ENCODE results near the gene MICAL1. TPM values are rescaled to one million over a fixed set of nuclear protein-coding genes. Genes with fewer than 3 reads are reported as not detected.

Gene MICAL1
- total RNA-seq, 1 donor from 2014 or later: 50.6 TPM

- H3K27ac Mint-ChIP-seq: no peak overlapping the region
- Histone ChIP-seq H3K4me3 (peak overlapping the region; percentile 95), H3K36me3 (no peaks in the 10 kb centered on the region), H3K27me3 (no peaks in the 10 kb centered on the region), H4K20me1 (ENCODE audit: low read depth) (peaks cover 3% of the 10 kb centered on the region), H3K4me1 (peaks cover 17% of the 10 kb centered on the region), H3K79me2 (ENCODE audit: low read depth) (peaks cover 24% of the 10 kb centered on the region), H2AFZ (replicated peaks) (no peak overlapping the region), H3K4me2 (peak overlapping the region; percentile 93), H3K9ac (no peak overlapping the region), H3K27ac (no peak overlapping the region), H3F3A (ENCODE audit: low read depth) (peaks cover 40% of the 10 kb centered on the region), H3K9me3 (ENCODE audit: low read depth) (no peaks in the 10 kb centered on the region)
- H3K36me3 Mint-ChIP-seq: peaks cover 5% of the 10 kb centered on the region
- DNase-seq (ENCODE audit: low spot score): no peak
- peak overlapping the region; percentile 78 for H3K4me3 Mint-ChIP-seq
- TF ChIP-seq EZH2phosphoT487 (IDR thresholded peaks at IDR 0.05) (no peak), CTCF (IDR thresholded peaks at IDR 0.05) (no peak), EZH2 (IDR thresholded peaks at IDR 0.05) (no peak)
- peaks cover 13% of the 10 kb centered on the region for H3K27me3 Mint-ChIP-seq (ENCODE audit: insufficient read depth, low read depth)
- H3K9me3 Mint-ChIP-seq: no peaks in the 10 kb centered on the region
- H3K4me1 Mint-ChIP-seq: peaks cover 30% of the 10 kb centered on the region
Measured at GRCh38 chr6:109453594-109454495, 1.7 kb downstream of the MICAL1 start.

GRCh38 chr6:109453156-109453555 lies 2.4 kb downstream of the MICAL1 start:
- Histone ChIP-seq H2AFZ (replicated peaks) (no peak overlapping the region), H4K20me1 (ENCODE audit: low read depth) (peaks cover 4% of the 10 kb centered on the region), H3K9ac (no peak overlapping the region), H3F3A (ENCODE audit: low read depth) (peaks cover 37% of the 10 kb centered on the region), H3K4me3 (no peak overlapping the region), H3K27me3 (no peaks in the 10 kb centered on the region), H3K27ac (no peak overlapping the region), H3K4me2 (no peak overlapping the region), H3K4me1 (peaks cover 15% of the 10 kb centered on the region), H3K9me3 (ENCODE audit: low read depth) (no peaks in the 10 kb centered on the region), H3K79me2 (ENCODE audit: low read depth) (peaks cover 24% of the 10 kb centered on the region), H3K36me3 (no peaks in the 10 kb centered on the region)
- Mint-ChIP-seq H3K27ac (no peak overlapping the region), H3K4me1 (peaks cover 28% of the 10 kb centered on the region), H3K4me3 (peak overlapping the region; percentile 78), H3K36me3 (peaks cover 5% of the 10 kb centered on the region), H3K9me3 (no peaks in the 10 kb centered on the region), H3K27me3 (ENCODE audit: insufficient read depth, low read depth) (peaks cover 14% of the 10 kb centered on the region)
- DNase-seq (ENCODE audit: low spot score): no peak
- TF ChIP-seq CTCF (IDR thresholded peaks at IDR 0.05): no peak
- TF ChIP-seq EZH2 (IDR thresholded peaks at IDR 0.05): no peak
- TF ChIP-seq EZH2phosphoT487 (IDR thresholded peaks at IDR 0.05): no peak

GRCh38 chr6:109452181-109452580 lies 3.4 kb downstream of the MICAL1 start:
- peaks cover 18% of the 10 kb centered on the region for H3K4me1 Mint-ChIP-seq
- H3K9me3 Mint-ChIP-seq: no peaks in the 10 kb centered on the region
- DNase-seq (ENCODE audit: low spot score): no peak
- no peak overlapping the region for H3K27ac Mint-ChIP-seq
- Histone ChIP-seq H3F3A (ENCODE audit: low read depth) (peaks cover 29% of the 10 kb centered on the region), H3K9ac (no peak overlapping the region), H3K9me3 (ENCODE audit: low read depth) (no peaks in the 10 kb centered on the region), H2AFZ (replicated peaks) (no peak overlapping the region), H3K4me1 (peaks cover 15% of the 10 kb centered on the region), H3K79me2 (ENCODE audit: low read depth) (peaks cover 24% of the 10 kb centered on the region), H3K27ac (no peak overlapping the region), H4K20me1 (ENCODE audit: low read depth) (peaks cover 4% of the 10 kb centered on the region), H3K36me3 (no peaks in the 10 kb centered on the region), H3K4me2 (no peak overlapping the region), H3K4me3 (no peak overlapping the region), H3K27me3 (no peaks in the 10 kb centered on the region)
- peaks cover 13% of the 10 kb centered on the region for H3K27me3 Mint-ChIP-seq (ENCODE audit: insufficient read depth, low read depth)
- TF ChIP-seq EZH2phosphoT487 (IDR thresholded peaks at IDR 0.05) (no peak), CTCF (IDR thresholded peaks at IDR 0.05) (no peak), EZH2 (IDR thresholded peaks at IDR 0.05) (no peak)
- peak overlapping the region; percentile 15 for H3K4me3 Mint-ChIP-seq
- peaks cover 5% of the 10 kb centered on the region for H3K36me3 Mint-ChIP-seq

Measured in neural progenitor cell (in vitro differentiated cells).